Mucosa of rectum (tissue), 2 donors: Measurements from ENCODE around the gene PLPPR4.
A peak's percentile ranks its signal among the peaks of the same experiment; 100 is the strongest.
"Not testable (repeated sequence)": the region's sequence is repeated elsewhere in the genome, so short reads cannot be mapped to it uniquely, and the experiment has no call there.

Source experiments
- H3K27ac ChIP-seq, 2 donors: one replicate each; pipeline ENCODE4 v1.7.0; 2013; ENCODE audit warnings: inconsistent platforms in 2 of 2, low read depth in 2 of 2, low read length in 2 of 2
- H3K27me3 ChIP-seq, 2 donors: one replicate each; pipeline ENCODE4 v1.7.0; 2013; ENCODE audit warnings: low read length in 2 of 2; ENCODE audit not compliant: control insufficient read depth in 2 of 2, insufficient read depth in 2 of 2
- H3K36me3 ChIP-seq, 2 donors: one replicate each; pipeline ENCODE4 v1.7.0; 2013; ENCODE audit warnings: low read length in 2 of 2; ENCODE audit not compliant: control insufficient read depth in 2 of 2, insufficient read depth in 2 of 2
- H3K4me1 ChIP-seq, 2 donors: one replicate each; pipeline ENCODE4 v1.7.0; 2013; ENCODE audit warnings: low read length in 2 of 2, mild to moderate bottlenecking in 1 of 2; ENCODE audit not compliant: control insufficient read depth in 2 of 2, insufficient read depth in 2 of 2
- H3K4me3 ChIP-seq, 2 donors: one replicate each; pipeline ENCODE4 v1.7.0; 2013; ENCODE audit warnings: low read length in 2 of 2
- H3K9ac ChIP-seq, 2 donors: one replicate each; pipeline ENCODE4 v1.7.0; 2013; ENCODE audit warnings: low read length in 2 of 2, low read depth in 1 of 2, mild to moderate bottlenecking in 1 of 2
- H3K9me3 ChIP-seq, 2 donors: one replicate each; pipeline ENCODE4 v1.7.0; 2013; ENCODE audit warnings: low read length in 2 of 2; ENCODE audit not compliant: control insufficient read depth in 2 of 2
- donor health status: healthy.
- donor health status: Normal muscosa, but diverticular disease.

PLPPR4 gene

GRCh38 chr1:99233446-99233845 lies 30.8 kb upstream of the PLPPR4 start:
- Histone ChIP-seq H3K36me3 (no peaks in the 10 kb centered on the region), H3K27me3 (no peaks in the 10 kb centered on the region), H3K4me3 (no peak overlapping the region), H3K4me1 (no peaks in the 10 kb centered on the region), H3K9ac (no peak overlapping the region), H3K9me3 (no peaks in the 10 kb centered on the region), H3K27ac (no peak overlapping the region)

- Histone ChIP-seq H3K27ac (no peak overlapping the region), H3K9ac (no peak overlapping the region), H3K9me3 (no peaks in the 10 kb centered on the region), H3K4me3 (no peak overlapping the region), H3K36me3 (no peaks in the 10 kb centered on the region), H3K27me3 (no peaks in the 10 kb centered on the region), H3K4me1 (no peaks in the 10 kb centered on the region)
Observed at GRCh38 chr1:99236756-99237155, 27.5 kb upstream of the PLPPR4 start.

GRCh38 chr1:99239690-99240089 lies 24.6 kb upstream of the PLPPR4 start:
- H3K27me3 ChIP-seq = no peaks in the 10 kb centered on the region
- no peaks in the 10 kb centered on the region for H3K36me3 ChIP-seq
- no peak overlapping the region for H3K27ac ChIP-seq
- H3K4me1 ChIP-seq = no peaks in the 10 kb centered on the region
- H3K9ac ChIP-seq = no peak overlapping the region
- H3K4me3 ChIP-seq = no peak overlapping the region
- H3K9me3 ChIP-seq = no peaks in the 10 kb centered on the region

GRCh38 chr1:99240621-99241020 lies 23.7 kb upstream of the PLPPR4 start:
- Histone ChIP-seq H3K27ac (no peak overlapping the region), H3K4me1 (no peaks in the 10 kb centered on the region), H3K27me3 (no peaks in the 10 kb centered on the region), H3K36me3 (no peaks in the 10 kb centered on the region), H3K9me3 (no peaks in the 10 kb centered on the region), H3K9ac (no peak overlapping the region), H3K4me3 (no peak overlapping the region)

GRCh38 chr1:99246152-99246551 lies 18.1 kb upstream of the PLPPR4 start:
- Histone ChIP-seq H3K27ac (no peak overlapping the region), H3K4me3 (no peak overlapping the region), H3K36me3 (no peaks in the 10 kb centered on the region), H3K9ac (no peak overlapping the region), H3K9me3 (no peaks in the 10 kb centered on the region), H3K4me1 (no peaks in the 10 kb centered on the region), H3K27me3 (no peaks in the 10 kb centered on the region)

- no peak overlapping the region for H3K9ac ChIP-seq
- no peaks in the 10 kb centered on the region for H3K4me1 ChIP-seq
- no peak overlapping the region for H3K27ac ChIP-seq
- H3K9me3 ChIP-seq = no peaks in the 10 kb centered on the region
- H3K36me3 ChIP-seq = no peaks in the 10 kb centered on the region
- H3K27me3 ChIP-seq = no peaks in the 10 kb centered on the region
- no peak overlapping the region for H3K4me3 ChIP-seq
Observed at GRCh38 chr1:99247199-99247598, 17.1 kb upstream of the PLPPR4 start.

GRCh38 chr1:99250728-99251127 lies 13.6 kb upstream of the PLPPR4 start:
- Histone ChIP-seq H3K9ac (no peak overlapping the region), H3K9me3 (no peaks in the 10 kb centered on the region), H3K36me3 (no peaks in the 10 kb centered on the region), H3K27me3 (no peaks in the 10 kb centered on the region), H3K4me1 (no peaks in the 10 kb centered on the region), H3K4me3 (no peak overlapping the region), H3K27ac (no peak overlapping the region)

GRCh38 chr1:99251308-99251707 lies 13.0 kb upstream of the PLPPR4 start:
- Histone ChIP-seq H3K9ac (no peak overlapping the region), H3K4me1 (no peaks in the 10 kb centered on the region), H3K9me3 (no peaks in the 10 kb centered on the region), H3K36me3 (no peaks in the 10 kb centered on the region), H3K27me3 (no peaks in the 10 kb centered on the region), H3K4me3 (no peak overlapping the region), H3K27ac (no peak overlapping the region)

GRCh38 chr1:99252630-99253029 lies 11.7 kb upstream of the PLPPR4 start:
- H3K4me1 ChIP-seq = no peaks in the 10 kb centered on the region
- no peaks in the 10 kb centered on the region for H3K9me3 ChIP-seq
- no peak overlapping the region for H3K4me3 ChIP-seq
- H3K36me3 ChIP-seq = no peaks in the 10 kb centered on the region
- H3K9ac ChIP-seq = no peak overlapping the region
- H3K27me3 ChIP-seq = no peaks in the 10 kb centered on the region
- no peak overlapping the region for H3K27ac ChIP-seq

- not testable (repeated sequence) for H3K9ac ChIP-seq, H3K27ac ChIP-seq, H3K4me1 ChIP-seq, H3K36me3 ChIP-seq, H3K4me3 ChIP-seq, H3K9me3 ChIP-seq
- peaks cover 0 to 11% of the 10 kb centered on the region in 2 donors for H3K27me3 ChIP-seq
Observed at GRCh38 chr1:99260402-99260801, 3.9 kb upstream of the PLPPR4 start.

- no peaks in the 10 kb centered on the region for H3K36me3 ChIP-seq
- peak overlapping the region in 1 of 2 donors; percentile 56 for H3K4me3 ChIP-seq
- H3K9ac ChIP-seq = no peak overlapping the region
- H3K27ac ChIP-seq = no peak overlapping the region
- H3K9me3 ChIP-seq = no peaks in the 10 kb centered on the region
- H3K4me1 ChIP-seq = peaks cover 3 to 7% of the 10 kb centered on the region in 2 donors
- peaks cover 0 to 15% of the 10 kb centered on the region in 2 donors for H3K27me3 ChIP-seq
Observed at GRCh38 chr1:99265124-99265523, 832 bp downstream of the PLPPR4 start.
